ENCODE measurements around the gene TUBB4B.
A peak's percentile ranks its signal among the peaks of the same experiment; 100 is the strongest.

Gene TUBB4B

DNA sequence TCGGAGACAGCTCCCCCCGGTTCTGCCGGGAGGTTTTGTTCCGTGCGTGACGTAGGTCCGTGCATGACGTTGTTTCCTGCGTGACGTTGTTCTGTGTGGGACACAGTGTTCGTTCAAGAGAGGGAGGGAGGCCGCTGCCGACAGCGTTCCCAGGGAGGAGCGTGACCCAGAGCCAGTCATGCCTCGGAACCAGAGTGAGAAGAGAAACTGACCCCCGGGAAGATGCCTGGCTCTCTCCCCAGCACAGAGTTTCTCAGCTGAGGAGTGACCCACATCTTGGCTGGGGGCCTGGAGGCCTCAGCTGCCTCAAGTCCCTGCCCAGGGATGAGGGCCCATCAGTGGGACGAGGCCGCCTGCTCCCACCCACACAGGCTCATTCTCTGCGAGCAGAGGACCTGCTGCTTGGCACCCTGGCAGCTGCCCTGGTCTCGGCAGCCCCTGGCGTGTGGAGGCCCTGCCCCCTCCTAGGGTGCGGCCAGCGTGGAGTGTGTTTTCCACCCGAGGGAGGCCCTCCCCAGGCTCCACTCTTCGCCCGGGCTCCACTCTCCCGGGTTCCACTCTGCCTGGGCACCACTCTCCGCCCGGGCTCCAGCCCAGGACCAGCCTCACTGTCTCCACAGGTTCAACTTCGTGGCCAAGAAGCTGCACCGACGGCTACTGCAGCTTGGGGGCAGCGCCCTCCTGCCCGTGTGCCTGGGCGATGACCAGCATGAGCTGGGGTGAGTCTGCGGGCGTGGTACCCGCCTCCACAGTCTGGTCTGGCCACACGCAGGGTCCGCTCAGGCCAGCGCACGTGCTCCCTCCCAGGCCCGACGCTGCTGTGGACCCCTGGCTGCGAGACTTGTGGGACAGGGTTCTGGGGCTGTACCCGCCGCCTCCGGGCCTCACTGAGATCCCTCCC, 27.7 kb upstream of the TUBB4B start:
- no peak for DNase-seq

DNA sequence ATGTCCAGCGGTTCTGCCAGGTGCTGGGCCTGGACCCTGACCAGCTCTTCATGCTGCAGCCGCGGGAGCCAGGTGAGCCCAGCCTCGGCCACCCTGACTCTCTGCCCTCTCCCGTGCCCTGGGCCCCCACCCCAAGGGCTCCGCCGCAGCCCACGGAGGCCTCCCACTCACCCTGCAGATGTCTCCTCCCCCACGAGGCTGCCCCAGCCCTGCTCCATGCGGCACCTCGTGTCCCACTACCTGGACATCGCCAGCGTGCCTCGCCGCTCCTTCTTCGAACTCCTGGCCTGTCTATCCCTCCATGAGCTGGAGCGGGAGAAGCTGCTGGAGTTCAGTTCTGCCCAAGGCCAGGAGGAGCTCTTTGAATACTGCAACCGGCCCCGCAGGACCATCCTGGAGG, 26.5 kb upstream of the TUBB4B start:
- no peak for DNase-seq

DNA sequence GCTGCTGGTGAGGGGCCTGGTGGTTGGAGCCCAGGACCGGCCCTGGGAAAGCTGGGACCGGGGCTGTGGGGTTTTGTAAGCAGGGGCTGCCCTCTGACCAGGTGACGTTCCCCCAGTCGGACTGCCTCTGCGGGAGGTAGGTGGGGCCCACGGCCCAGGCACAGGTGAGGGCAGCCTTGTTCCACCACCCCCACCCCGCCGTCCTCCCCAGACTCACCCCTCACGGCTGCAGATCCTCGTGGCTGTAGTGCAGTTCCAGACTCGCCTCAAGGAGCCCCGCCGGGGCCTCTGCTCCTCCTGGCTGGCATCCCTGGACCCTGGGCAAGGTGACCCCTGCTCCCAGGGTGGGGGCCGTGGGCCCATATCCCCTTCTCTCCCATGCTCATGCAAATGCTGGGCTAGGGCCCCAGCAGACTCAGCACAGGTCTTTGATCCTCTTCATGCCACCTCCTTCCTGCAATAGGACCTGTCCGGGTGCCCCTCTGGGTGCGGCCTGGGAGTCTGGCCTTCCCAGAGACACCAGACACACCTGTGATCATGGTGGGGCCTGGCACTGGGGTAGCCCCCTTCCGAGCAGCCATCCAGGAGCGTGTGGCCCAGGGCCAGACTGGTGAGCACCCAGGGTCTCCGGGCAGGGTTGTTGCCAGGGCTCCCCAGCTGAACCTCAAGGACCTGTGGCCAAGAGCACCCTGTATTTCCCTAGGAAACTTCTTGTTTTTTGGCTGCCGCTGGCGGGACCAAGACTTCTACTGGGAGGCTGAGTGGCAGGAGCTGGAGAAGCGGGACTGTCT, 25.7 kb upstream of the TUBB4B start:
- DNase-seq = no peak

DNA sequence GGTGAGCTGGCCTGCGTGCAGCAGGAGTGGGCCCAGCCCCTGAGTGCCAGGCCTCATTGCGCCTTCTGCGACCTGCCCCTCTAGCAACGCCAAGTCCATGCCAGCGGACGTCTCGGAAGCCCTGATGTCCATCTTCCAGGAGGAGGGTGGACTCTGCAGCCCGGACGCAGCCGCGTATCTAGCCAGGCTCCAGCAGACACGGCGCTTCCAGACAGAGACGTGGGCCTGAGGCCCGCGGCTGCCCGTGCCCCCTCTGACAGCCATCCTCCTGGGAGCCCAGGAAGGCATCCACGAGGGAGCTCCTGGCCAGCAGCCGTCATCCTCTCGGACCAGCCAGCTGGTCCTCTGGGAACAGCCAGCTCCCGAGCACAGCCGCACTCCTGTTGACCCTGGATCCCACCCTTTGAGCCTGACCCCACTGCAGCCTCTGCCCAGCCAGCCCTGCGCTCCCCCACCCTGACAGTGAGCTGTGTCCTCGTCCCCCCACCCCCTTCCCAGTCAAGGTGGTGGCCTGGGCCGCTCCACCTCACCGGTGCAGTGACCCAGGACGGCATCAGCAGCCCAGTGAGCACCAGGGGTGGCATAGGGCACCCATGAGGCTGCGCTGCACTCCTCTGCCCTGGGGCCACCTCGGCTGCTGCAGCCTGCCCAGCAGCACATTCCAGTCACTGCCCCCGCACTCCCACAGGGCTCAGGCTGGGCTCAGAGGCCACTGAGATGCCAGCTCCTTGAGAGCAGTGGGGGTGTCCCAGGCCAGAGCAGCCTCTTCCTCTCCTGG, 24.7 kb upstream of the TUBB4B start:
- no peak for DNase-seq

DNA sequence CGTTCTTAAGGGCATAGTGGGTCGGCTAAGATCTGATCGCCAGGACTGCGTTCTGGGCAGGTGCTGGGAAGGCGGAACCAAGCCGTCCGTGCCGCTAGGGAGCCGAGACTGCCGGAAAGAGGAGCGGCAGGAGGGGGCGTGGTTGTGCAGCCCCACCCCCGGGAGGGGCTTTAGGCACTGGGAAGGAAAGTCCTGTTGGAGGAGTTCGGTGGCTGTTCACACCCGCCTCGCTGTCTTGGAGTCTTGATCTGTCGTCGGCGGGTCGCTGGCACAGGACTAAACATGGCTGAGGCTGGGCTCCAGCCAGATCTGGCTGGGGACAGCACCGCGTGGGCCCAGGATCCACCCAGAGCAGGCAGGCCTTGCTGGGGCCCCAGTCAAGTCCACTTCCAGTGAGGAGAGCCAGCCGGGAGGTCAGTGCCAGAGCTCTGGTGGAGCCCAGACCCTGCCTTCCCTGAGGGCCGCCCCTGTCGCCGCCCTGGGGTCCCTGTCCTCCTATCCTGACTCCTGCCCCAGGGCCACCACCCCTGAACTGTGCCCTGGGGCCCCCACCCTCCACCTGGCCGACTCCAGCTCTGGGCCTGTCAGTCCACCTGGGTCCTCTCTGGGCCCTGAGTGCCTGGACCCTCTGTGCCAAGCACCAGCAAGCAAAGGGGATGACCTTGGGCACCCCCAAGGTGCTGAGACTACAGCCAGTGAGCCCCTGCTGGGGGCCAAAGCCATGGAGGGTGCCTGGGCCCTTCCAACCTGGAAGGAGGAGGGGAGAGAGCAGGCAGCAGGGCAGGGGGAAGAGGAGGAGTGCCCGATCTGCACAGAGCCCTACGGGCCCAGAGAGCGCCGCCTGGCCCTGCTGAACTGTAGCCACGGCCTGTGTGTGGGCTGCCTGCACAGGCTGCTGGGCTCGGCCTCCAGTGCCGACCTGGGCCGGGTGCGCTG, 23.5 kb upstream of the TUBB4B start:
- DNase-seq = no peak

DNA sequence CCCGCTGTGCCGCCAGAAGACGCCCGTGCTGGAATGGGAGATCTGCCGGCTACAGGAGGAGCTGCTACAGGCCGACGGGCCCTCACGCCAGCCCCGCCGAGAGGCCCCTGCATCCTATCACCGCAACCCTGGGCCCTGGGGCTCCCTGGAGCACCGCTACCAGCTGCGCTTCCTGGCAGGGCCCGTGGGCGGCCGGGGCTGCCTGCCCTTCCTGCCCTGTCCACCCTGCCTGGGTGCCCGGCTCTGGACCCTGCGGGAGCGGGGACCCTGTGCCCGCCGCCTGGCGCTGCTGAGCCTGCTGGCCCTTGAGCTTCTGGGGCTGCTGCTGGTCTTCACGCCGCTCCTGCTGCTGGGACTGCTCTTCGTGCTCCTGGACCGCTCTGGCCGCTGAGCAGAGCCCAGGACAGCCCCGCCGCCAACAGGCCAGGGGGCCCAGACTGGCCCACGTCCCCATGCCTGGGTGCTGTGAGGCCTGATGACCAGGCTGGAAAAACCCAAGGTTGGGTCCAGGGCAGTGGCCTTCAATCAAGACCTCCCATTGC, 22.8 kb upstream of the TUBB4B start:
- DNase-seq = no peak

DNA sequence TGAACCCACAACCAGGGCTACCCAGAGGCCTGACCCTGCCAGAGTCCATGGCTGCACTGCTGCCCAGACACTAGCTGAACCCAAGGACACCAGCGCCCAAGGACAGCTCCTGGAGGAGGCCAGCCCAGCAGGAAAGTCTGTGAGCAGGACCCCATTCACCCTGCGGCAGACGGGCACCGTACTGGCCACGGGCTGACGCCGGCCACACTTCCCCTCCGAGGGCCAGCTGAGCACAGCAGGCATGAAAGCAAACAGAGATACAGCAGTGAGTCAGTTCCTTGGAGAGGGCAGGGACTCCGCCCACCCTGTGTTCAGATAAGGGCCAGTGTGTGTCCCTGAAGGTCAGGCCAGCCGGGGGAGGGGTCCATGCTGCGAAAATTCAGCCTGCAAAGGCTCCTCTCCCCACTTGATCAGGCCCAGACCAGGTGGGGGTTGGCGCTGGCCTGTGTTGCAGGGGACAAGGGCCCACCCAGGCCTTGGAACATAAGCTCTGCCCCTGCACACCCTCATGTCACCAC, 22.3 kb upstream of the TUBB4B start:
- DNase-seq = no peak

DNA sequence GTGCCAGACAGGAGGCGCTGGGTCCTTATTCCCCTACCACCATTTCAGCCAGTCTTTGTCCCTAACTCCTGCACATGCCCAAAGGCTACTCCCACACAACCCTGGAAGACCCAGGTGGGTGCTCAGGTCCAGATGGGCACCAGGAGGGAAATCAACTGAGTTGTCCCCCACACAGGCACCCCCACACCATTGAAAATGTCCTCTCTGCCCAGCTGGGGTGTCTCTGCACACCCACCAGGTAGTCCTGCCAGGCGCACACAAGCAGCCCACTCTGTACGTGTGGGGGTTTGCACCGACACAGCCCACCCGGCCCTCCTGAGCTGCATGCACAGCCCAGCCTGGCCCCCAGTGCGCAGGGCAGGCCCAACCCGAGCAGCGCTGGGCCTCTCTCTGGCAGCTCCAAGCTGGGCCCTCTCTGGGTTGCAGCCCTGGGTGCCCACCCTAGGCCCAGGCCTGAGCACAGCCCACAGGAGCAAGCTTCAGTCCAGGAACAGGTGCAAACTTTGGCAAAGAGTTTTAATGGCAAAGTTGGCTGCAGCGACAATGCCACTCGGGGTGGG, 21.2 kb upstream of the TUBB4B start:
- no peak for DNase-seq

DNA sequence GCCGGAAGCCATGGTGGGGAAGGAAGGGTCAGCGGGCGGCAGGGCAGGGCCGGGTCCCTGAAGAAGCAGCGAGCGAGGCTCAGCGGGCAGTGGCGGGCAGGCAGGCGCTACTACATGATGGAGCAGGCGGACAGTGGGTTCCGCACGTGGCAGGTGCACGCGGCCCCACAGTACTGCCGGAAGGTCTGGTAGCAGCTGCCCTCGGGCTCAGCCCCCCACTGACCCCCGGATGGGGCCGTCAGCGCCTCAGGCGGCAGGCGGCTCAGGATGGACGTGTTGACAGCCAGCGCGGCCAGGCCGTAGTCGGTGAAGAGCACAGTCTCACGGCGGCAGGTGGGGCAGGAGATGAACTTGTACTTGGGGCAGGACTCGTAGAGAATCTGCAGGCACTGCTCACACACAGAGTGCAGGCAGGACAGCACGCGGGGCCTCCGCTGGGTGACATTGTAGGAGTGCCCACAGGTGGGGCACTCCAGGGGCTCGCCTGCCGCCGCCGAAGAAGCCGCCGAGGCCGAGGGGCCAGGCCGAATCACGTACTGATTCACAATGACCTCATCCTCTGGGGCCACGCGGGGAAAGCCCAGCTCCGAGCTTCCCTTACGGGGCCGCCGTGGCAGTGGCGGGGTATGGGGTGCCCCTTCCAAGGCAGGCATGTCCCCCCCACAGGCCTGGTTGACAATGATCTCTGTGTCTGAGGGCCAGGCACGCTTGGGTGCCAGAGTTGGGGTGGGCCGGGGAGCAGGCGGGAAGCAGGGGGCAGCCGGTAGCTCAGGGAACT, 20.6 kb upstream of the TUBB4B start:
- no peak for DNase-seq

DNA sequence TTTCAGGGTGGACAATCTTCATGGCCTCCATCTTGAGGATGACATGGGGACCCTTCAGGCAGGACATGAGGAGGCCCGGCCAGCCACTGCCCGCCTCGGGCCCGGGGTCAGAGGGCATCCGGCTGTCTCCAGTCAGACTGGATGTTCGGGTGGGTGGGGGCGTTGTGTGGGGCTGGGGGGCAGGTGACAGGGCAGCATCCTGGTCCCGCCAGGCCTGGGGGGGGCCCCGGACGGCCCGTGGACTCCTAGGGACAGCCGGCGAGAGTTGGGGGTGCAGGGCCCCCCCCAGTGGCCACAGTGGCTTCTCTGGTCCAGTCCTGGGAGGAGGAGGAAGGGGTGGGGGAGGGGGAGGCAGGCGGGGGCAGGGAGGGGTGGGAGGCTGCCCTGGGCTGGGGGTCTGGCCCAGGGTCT, 20.0 kb upstream of the TUBB4B start:
- no peak for DNase-seq

DNA sequence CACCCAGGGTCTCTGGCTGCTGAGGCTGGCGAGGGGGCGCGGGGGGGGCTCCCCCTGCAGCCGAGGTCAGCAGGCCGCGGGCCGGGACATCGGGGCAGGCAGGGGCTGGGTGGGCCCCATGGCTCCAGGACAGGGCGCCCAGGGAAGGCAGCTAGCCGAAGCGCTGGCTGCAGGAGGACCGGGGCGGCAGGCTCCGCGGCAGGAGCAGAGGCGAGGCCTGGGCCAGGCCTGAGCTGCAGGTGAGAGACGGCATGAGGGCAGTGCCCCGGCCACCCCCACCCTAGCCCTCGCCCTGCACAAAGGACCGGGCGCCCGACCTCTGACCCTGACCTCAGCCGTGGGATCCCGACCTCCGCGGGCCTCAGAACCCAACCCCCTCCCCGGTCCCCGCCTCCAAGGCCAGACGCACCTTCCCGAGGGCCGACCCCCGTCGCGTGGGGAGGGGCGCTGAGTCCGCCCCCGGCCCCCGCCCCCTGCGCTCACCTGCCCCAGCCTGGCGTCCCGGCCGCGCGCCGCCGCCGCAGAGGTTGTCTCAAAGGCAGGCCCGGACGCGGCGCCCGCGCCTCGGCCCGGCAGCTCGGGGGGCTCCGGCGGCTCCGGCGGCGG, 19.5 kb upstream of the TUBB4B start:
- DNase-seq = no peak

DNA sequence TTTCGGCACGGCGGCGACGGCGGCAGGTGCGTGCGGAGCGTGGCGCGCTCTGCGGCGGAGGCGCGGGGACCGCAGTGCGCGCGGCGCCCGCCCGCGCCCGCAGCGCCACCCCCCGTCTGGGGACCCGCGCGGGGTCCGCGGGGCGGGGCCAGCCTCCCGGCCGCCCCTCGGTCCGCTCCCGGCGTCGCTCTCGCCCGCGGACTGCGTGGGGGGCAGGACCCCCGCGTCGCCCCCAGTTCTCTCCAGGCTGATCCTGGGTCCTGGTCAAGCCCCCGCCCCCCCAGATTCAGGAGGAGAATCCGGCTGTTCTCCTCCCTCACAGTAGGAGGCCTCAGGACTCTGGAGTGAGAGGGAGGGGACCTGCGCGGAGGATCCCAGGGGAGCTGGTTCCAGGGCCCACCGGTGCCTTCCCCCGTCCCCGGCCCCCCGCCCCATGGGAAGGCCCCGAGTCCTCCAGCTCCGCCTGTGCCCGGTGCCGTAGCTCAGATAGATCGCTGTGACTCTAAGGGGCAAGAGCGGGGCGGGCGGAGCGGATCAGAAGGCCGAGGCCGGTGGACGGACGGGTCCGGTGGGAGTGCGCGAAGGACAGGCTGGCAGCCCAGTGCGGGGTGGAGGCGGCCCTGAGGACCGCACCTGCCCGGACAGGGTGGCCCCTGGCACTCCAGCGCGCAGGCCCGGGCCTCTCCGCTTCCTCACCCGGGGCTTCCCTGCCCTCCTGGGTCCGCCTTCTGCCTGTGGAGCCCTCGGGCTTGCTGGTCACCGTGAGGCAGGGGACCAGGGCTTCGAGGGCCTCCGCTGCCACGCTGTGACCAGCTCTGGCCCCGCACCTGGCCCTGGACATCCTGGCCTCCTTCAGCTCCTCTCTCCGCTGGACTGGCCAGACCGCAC, 18.7 kb upstream of the TUBB4B start, which contains the start of gene RNF208:
RNF208 (minus strand) TSS at position 51 of the 888 bp plus-strand sequence. CDS start 1,028 bp downstream, outside the sequence.
- DNase-seq = no peak

DNA sequence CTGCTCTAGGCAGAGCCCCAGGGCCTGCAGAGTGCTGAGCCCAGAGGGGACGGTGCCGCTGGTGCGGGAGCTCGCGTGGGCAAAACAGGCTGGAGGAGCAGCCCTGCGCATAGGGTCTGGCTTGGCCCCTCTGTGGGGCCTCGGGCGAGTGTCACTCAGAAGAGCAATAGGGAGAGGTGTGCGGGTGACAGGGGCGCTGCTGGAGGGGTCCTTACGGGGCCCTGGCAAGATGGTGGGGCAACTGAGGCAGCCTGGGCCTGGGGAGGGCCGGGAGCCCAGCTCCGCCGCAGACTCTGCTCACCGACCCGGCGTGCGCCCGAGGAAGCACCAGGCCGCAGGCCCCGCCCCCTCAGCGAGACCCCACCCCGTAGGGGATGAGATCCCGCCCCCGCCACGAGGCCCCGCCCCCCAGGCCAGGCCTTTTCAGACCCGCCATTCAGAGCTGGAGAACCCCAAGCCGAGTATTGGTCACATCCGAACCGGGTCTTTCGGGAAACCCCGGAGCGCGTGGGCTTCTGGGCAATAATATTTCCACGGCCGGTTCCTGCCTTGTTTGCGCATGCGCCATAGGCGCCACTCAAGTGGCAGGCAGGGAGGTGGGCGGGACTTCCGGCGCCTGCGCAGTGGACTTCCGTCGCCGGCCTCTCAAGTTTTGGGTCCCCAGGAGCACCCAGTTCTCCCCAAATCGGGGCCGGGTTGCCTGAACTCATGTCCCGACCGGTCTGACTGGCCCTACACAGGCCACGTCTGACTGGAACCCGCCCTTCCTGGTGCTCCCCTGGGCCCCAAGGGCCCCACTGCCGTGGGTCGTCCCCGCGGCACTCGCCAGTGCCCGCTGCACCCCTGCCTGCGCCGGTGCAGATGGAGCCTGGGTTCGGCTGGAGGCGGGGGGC, 17.8 kb upstream of the TUBB4B start:
- DNase-seq = peak; percentile 98

DNA sequence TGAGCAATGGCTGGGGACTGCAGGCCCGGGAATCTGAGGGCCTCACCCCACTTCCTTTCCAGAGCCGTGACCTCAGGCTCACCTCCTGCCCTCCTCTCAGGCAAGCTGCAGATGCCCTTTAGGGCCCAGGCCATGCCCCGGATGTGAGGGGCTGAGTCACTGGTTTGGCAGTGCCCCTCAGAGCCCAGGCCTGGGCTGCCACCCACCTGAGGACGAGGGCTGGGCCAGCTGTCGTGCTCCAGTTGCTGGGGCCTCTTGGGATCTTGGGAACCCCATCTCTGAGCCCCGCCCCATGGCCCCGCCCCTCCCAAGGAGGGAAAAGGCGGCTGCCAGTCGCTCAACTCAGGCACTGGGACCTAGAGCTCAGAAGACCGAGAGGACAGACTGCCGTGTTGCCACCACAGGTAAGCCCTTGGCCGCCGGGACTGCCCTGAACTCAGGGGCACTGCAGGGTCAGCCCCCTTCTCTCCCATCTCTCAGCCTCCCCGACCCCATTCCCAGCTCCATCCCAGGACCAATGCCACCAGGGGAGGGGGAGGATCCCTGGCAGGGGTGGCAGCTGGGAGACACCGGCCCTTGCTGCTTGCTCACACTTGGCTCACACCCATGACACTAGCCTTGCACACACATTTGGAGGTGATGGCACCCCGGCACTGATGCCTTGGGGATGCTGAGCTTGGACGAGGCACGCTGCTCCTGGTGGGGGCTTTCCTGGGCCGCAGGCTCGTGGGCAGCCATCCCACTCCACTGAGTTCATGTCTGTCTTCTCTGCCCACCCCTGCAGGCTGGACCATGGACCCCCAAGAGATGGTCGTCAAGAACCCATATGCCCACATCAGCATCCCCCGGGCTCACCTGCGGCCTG, 16.0 kb upstream of the TUBB4B start, which contains the start of gene CYSRT1:
CYSRT1 (plus strand) TSS at position 345 of the 865 bp plus-strand sequence; CDS start at position 793, 448 bp downstream.
- no peak for DNase-seq

DNA sequence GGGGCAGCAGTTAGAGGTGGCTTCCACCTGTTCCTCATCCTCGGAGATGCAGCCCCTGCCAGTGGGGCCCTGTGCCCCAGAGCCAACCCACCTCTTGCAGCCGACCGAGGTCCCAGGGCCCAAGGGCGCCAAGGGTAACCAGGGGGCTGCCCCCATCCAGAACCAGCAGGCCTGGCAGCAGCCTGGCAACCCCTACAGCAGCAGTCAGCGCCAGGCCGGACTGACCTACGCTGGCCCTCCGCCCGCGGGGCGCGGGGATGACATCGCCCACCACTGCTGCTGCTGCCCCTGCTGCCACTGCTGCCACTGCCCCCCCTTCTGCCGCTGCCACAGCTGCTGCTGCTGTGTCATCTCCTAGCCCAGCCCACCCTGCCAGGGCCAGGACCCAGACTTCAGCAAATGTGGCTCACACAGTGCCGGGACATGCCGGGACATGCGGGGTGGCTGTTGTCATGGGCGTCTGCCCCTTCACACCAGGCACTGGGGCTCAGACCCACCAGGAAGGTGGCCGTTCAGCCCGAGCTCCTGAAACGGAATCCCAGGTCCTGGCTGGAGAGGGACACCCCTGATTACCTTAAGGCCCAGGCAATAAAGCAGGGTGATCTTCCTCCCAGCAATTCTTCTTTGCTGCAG, 15.3 kb upstream of the TUBB4B start:
- no peak for DNase-seq

All from HCEC 1CT (cell line).